A204.1 (cell line): ENCODE results near the gene MAP3K20.
"Not testable (repeated sequence)": the region's sequence is repeated elsewhere in the genome, so short reads cannot be mapped to it uniquely, and the experiment has no call there.

Source experiments
- FAIRE-seq: peaks from 2 replicates; lab custom pipeline; 2012; peaks lifted over from hg19 to GRCh38; lab: Jason Lieb, UNC

The MAP3K20 gene

DNA sequence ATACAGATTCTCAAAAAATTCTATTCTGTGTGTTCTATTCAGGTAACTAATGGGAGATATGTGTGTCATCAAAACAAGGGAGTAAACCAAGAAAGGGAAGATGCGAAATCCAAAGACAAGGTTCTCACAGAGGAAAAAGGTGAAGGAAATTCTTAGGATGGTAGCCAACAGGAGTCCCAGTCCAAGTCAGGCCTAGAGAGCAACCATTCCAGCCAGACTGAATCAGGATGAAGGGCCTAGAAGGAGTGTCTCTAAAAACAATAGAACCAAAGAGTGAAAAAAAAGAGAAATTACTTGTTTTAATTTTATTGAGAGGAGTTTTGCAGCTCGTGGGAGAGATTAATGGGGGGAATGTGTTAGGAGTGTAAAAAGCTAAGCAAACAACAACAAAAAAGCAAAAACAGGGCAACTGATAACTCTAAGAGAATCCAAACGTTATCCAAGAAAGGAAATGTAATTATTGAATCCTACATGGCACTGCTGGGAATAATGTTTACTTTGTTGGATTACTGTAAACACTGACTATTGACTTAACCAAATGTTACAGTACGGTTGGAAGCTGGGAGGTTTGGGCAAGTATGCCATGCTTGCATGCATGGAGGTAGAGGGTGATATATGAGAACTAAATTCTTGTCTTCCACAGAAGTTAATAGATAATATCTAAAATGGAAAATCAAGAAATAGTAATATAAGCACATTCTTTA, 12.3 kb downstream of the MAP3K20 start:
- FAIRE-seq = no peak

DNA sequence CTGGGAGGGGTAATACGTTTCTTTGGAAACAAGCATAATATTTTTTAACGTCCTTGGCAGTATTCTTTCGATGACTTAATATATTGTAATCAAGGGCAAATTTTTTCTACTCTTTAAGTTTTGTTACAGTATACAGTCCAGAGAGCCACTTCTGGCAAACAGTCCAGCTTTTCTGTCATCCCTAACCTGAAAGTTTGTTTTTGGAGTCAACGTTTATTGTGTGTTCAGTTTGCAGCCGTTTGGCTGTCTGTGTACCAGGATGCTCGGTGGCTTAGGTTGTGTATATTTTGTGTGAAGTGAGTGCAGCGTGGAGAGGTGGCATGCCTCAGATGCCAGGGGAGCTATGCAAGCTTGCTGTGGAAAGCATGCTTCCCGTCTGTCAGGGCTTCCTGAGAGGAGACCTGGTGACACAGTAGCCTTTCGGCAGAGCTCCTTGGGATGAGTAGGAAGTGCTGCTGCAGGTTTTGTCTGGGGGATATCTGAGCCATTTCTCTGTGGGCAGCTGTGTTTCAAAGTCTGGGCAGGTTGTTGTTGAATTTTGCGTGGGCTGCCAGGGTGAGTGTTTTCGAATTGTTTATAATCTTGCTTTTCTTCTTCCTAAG, 14.7 kb downstream of the MAP3K20 start:
- FAIRE-seq = no peak

DNA sequence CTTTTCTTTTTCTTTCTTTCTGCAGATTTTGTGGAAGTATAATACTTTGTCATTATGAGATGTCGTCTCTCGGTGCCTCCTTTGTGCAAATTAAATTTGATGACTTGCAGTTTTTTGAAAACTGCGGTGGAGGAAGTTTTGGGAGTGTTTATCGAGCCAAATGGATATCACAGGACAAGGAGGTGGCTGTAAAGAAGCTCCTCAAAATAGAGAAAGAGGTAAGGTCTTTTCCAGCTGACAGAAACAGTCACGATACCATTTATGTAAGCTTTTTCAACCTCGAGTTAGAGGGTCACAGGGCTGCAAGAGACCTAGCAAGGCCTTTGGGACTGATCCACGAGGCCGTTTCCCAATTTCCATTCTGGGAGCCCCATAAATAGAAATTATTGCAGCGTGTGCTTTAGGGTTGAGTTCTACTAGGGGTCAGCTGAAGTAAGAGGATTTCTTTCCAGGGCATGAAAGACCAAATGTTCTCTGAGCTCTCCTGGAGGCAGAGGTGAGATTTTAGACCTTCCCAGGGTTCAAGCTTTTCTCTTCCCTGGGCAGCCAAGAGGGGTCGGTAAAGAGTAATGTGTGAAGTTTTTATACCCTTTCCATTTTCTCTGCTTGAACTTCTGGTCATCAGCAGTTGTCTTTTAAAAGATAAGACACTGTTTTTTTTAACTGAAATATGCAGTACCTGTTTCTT, 15.5 kb downstream of the MAP3K20 start:
- FAIRE-seq = no peak

DNA sequence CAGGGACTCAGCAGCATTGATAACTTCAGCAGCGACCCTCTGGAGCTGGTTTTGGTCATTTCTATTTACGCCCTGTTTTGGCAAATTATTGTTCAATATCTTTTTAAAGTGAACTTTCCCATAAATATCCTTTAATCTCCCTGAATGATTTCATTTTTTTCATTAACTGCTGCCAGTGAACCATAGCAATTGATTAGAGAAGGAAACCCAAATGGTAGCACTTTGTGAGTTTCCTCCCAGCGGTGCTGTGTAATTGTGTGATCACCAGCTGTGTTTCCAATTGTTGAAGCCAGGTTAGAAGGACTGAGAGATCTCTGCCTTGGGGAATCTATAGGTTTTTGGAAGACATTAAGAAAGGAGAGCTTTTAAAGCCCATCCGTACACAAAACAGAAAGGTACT, 16.3 kb downstream of the MAP3K20 start:
- FAIRE-seq = no peak

DNA sequence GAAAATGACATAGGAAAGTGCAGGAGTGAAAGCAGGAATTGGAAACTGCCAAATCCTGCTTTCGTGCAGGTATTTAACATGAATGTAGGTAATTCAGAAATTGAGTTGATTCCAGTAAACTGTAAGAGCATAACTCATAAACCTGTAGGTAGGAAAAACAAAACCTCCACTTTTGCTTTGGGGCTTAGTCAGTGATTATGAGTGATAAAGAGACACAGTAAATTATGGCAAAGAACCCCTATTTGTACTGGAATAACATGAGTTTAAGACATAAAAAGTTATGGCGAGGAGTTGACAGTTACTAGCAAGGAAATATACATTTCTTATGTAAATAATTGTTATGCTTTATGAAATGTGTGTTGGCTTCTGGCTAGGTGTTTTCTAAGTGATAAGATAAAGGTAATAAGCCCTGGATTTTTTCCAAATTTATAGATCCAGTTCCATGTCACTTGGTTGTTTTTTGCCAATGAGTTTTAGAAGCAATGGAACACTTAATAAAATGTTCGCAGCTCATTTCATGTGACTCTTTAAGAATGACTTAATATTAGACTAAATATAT, 17.3 kb downstream of the MAP3K20 start:
- FAIRE-seq = no peak

DNA sequence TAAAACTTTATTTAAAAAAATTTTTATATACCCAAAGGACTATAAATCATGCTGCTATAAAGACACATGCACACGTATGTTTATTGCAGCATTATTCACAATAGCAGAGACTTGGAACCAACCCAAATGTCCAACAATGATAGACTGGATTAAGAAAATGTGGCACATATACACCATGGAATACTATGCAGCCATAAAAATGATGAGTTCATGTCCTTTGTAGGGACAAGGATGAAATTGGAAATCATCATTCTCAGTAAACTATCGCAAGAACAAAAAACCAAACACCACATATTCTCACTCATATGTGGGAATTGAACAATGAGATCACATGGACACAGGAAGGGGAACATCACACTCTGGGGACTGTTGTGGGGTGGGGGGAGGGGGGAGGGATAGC, 18.0 kb downstream of the MAP3K20 start:
- FAIRE-seq = not testable (repeated sequence)

DNA sequence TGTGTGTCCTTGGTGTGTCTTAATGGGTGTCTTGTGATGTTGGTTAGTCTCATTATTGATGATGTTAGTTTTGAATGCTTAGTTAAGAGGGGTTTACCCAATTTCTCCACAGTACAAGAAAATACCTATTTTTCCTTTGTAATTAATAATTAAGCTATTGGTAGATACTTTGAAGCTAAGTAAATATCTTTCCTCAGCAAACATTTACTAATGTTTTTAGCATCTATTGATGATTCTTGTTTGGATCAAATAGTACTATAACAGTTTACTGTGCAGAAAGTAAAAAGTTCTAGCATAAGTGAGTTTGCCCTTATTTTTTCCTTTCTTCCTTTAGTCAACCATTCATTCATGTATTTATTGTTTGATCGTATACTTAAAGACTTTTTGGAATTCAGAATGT, 19.1 kb downstream of the MAP3K20 start:
- FAIRE-seq = no peak

DNA sequence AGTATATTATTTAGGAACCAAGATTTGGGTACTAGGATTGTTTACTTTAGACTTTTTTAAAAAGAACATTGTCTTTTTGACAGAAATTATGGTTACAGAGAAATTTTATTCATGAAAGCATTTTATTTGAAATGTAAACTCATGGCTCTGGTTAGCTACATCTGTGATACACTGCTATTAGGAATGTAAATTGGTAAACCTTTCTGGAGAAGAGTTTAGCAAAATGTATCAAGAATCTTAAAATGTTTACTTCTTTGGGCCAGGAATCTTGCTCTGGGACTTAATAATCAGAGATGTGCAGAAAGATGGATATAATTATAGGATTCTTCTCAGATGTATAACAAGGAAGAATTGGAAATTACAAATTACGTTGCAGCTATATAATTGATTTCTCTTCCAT, 19.7 kb downstream of the MAP3K20 start:
- no peak for FAIRE-seq

DNA sequence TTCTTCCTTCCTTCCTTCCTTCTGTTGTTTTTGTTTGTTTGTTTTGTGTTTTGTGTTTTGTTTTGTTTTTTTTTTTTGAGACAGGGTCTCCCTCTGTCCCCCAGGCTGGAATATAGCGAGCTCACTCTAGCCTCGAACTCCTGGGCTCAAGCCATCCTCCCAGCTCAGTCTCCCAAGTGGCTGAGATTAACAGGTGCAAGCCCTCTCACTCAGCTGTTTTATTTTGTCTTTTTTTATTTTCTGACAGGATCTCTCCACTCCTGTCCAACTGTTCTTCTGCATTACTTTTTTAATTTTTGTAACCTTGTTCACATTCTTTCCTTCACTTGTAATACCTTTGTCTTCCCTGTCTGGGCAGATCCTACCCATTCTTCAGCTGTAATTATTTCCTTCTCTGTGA, 23.6 kb downstream of the MAP3K20 start:
- FAIRE-seq = no peak

DNA sequence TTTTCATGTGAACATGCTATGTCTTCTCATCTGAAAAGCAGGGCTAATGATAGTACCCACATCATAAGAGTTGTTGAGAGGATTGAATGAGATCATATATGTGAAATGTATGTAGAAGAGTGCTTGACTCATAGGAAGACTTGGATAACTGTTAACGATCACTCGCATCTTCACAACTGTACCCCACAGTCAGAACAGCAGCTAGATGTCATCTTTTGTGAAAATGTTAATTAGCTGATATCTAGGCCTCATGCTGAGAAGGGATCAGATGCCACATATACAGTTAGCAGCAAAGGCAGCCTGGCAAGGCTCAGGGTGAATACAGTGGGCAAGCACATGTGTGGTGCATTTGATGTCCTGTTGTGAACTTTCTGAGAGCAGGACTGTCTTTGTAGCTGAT, 24.2 kb downstream of the MAP3K20 start:
- FAIRE-seq = no peak

DNA sequence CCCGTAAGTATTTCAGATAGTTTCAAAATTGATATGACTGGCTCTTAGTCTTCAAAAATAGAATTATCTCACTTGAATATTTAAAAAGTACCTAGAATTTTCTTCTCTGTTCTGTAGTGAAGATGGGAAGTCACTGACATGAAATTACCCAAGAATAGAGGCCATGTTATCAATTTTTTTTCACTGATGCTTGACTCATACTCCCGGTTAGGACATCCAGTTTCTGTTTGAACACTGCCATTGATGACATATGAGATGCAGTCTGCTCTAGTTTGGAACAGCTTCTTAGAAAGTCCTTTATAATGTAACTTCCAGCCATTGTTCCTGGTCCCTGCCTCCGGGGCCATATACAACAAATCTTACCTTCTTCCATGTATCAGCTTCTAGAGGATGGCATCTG, 26.0 kb downstream of the MAP3K20 start:
- FAIRE-seq = no peak

DNA sequence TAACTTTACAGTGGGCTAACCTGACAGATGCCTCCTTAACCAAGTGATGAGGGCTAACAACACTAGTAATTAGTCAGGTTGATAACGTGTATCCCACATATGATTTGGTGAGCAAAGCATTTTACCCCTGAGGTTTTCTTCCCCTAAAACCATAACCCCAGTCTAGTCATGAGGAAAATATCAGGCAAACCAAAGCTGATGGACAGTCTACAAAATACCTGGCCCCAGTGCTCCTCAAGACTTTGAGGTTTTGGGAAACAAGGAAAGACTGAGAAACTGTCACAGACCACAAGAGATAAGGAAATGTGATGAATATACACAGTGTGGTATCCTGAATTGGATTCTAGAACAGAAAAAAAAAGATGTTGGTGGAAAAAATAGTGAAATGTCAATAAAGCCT, 28.5 kb downstream of the MAP3K20 start:
- FAIRE-seq = no peak

DNA sequence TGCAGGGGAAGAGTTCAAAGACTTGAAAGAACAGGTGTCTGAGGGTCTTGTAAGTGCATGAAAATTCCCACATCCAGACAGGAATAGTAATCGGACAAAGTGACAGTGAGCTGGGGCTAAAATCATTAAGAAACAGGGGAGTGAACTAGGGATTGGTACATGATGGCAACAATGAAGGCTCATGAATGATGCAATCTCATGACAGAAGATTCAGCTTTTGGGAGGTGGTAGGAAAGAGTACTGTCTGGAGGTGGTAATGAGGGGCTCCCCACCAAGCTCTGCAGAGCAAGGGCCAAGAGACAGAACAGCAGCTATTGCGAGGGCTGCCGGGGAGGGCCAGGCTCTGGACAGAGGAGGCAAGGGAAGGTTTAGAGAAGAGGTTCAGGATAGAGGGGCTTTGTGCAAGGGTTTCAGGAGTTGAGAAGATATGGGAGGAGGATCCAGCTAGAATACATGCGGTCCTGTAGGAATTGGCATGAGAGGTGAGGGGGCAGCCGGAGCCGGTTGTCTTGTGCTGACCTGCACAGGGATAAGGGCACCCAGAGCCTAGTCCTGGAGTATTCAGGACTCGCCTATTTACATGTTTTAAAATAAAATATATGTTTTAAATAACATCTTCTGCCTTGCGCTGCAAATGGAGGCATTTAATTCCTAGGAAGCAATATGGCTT, 31.4 kb downstream of the MAP3K20 start:
- FAIRE-seq = no peak

DNA sequence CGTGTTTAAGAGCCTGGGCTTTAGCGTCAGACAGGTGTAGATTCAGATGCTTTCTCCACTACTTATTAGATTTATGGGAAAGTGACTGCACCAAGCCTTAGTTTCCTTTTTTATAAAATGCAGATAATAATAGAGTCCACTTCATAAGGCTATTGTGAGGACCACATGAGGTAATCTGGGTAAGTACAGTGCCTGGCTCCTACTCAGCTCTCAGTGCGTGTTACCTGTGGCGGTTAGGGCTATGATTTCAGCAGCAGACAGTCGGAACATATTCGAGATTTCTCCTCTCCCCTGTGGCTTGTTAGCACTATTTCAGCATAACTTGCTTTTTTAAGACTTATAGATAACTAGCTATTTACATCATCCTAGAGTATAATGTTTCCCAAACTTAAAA, 32.0 kb downstream of the MAP3K20 start:
- no peak for FAIRE-seq

DNA sequence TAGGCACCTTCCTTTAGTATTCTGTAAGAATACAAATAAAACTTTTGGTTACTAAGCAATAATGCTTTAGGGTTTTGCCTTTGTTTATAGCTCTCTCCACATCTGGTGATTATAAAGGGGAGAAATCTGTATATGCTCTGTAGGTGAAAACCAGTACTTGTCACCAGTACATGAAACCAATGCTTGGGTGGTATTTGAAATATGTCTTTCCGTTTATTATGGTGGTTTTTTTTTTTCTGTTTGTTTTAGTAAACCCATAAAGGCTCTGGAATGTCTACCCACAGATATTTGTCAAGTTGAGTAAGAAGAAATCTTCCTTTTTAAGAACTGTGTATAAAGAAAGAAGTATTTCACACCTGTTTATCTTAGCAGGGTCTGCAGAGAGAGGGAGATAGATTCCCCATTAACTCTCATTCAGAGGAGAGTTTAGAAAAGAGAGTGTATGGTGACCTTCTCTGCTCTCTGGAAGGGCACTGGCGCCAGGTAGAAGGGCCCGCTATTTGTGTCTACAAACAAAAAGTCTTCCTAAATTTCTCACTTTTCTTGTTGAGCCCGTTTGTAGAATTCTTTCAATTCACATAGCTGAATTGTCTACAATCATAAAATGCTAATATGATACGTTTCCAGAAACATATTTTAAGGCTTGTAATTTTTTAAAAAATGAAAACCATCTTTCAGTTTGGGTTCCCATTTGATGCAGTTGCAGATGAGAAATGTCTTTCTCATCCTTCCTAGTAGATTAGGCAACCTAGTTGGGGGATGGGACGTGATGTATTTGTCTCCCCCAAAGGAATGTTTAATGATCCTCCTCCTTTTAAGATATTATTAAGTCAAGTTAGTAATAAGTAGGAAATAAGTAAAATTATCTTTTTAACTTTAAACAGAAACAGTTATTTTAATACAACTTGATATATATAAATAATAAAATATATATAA, 33.9 kb downstream of the MAP3K20 start:
- FAIRE-seq = no peak

DNA sequence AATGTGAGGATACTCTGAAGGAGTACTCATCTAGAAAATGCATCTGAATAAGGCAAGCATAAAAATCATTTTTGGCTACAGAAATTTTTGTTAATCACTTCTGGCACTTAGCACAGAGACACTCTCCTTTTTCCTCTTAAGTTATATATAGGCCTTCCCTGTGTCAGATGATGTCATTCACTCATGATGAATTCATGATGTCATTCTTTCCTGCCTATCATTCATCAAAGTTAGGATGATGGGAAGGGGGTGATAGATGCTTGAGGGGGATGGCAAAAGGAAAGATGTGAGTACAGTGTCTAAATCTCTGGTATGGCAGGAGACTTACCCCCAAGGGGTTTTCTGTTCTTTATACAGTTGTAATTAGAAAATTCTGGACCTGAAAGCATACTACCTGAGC, 42.0 kb downstream of the MAP3K20 start:
- FAIRE-seq = no peak

DNA sequence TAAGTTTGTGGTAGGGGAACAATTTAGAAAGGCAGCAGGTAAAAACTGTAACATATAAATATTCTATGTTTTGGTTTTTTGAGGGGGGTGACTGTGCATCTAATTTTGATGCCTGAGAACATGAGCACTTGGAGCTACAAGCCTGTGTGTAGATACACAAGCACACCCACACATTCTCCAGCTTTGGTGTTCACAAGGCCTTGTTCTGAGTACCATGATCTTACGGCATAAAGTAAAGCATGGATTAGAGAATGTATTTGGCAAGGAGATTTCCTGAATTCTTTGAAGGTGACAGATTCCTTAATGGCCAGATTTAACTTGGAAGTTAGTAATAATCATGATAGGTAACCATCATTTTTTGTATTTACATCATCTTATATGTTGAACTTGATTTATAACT, 42.7 kb downstream of the MAP3K20 start:
- no peak for FAIRE-seq

DNA sequence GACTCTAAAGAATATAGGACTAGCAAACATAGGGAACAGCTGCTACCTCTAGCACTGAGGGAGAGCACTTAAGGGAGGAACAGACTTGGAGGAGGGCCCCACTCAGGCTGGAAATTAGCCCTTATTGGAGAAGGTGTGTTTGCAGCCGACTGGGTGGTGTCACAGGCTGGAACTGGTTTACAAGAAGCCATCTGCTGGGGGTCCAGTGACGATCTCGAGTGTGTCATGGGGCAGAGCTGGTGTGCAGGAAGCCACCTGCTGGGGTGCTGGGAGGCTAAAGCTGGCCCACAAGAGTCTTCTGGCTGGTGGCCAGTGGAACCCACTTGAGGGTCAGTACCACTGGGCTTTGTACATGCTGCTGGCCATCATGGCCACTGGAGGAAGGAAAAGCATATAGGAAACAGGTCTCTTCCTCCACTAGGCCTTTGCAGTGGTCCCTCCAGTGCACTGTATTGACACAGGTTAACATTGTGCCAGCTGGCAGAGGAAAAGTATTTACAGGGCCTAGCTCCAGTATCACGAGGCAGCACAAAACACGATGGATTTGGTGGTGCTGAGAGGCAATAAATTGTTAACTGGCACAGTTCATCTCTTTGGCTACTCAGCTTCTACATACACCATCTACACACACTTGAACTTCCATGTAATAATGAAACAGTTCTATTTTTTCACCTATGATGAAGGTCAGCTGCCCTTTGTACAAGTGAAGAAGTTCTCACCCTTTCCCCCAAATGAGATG, 43.6 kb downstream of the MAP3K20 start:
- no peak for FAIRE-seq

DNA sequence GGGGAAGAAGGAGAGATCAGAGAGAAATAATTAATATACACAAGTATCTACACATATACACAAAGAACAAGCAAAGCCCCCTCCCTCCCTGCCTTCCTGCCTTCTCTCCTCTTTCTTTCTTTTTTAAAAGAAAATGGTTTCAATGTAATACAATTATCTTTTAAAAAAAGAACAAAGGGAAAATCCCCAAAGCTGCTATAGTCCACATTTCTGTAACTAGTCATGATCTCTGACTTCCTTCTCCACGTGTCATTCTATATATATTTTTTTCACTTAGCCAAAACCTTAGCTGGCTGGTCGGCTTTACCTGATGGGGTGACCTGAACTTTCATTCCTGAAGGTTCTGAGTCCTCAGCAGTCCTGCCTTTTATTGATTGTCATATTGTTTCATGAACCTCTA, 44.3 kb downstream of the MAP3K20 start:
- FAIRE-seq = no peak

DNA sequence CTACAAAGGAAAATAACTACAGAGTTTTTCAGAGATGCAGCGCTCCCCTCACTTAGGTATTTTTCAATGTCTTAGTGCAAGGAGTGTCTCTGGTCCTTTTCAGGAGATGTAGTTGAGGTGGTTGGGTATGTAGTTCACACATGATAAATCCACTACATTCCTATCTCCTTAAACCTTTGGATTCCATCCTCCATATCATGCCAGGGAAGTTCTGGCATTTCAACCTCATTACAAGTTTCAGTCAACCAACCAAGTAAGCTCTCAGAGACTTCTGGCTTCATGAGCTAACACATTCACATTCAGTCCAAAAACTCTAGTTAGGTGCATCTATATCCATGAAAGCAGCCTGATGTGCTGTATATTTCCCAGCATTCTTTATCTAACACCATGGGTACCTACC, 47.3 kb downstream of the MAP3K20 start:
- FAIRE-seq = no peak

DNA sequence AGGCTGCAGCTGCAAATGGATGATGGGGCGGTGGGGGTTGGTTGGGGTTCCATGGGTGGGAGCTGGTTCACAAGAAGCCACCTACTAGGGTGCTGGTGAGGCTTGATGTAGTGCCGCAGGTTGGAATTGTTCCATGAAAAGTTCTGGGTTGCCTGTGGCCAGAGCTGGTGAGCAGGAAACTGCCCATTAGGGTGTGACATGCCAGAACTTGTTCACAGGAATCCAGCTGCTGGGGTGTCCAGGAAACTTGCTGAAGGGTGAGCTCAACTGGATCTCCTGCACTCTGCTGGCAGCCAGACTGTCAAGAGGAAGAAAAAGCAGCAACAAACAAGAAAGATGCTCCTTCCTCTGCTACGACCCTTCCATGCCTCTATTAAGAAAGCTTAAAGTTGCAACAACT, 48.8 kb downstream of the MAP3K20 start:
- FAIRE-seq = no peak
